RKO (cell line): ENCODE data around the gene MYO1E.
A peak's percentile ranks its signal among the peaks of the same experiment; 100 is the strongest.
"Not testable (repeated sequence)": the region's sequence is repeated elsewhere in the genome, so short reads cannot be mapped to it uniquely, and the experiment has no call there.

Experiments used
- DNase-seq: peaks from one replicate; pipeline ENCODE4 v3.0.0-alpha.2; 2016; ENCODE audit warnings: low spot score

Gene MYO1E

DNA sequence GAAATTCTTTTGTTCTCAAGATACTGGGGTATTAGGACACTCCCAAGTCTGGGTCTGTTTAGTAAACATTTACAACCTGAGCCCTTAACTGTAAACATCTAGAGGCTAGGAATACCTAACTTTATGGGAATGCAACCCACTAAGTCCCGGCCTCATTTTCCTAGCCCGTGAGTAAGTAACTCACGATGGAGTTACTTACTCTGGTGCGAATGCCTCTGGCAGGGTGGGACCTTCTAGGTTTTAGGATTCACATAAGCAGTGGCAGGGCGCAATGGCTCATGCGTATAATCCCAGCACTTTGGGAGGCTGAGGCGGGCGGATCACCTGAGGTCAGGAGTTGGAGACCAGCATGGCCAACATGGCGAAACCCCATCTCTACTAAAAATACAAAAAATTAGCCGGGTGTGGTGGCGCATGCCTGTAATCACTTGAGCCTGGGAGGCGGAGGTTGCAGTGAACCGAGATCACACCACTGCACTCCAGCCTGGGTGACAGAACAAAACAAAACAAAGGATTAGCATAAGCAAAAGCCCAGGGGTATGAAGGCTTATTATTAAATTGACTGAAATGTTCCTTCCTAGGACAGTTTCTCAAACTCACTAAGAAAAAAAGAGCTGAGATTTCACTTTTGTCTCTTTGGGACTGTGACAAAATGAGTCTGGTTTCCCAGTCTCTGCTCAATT, 14.7 kb upstream of the MYO1E start:
- not testable (repeated sequence) for DNase-seq

DNA sequence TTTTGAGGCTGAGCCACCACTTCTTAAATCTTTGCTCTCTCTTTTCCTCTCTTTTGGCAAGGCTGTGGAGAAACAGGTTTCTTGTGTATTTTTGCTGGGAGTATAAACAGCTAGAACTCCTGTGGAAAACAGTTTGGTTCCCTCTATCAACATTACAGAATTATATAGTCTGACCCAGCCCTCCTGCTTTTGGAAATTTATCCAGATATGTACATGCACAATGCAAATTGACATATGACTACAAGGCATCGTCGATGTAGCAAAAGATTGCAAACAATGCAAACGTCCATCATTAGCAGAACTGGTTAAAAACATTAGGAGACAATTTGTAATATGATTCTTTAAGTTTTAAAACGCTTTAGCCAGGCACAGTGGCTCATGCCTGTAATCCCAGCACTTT, 12.5 kb upstream of the MYO1E start:
- DNase-seq, result no peak

DNA sequence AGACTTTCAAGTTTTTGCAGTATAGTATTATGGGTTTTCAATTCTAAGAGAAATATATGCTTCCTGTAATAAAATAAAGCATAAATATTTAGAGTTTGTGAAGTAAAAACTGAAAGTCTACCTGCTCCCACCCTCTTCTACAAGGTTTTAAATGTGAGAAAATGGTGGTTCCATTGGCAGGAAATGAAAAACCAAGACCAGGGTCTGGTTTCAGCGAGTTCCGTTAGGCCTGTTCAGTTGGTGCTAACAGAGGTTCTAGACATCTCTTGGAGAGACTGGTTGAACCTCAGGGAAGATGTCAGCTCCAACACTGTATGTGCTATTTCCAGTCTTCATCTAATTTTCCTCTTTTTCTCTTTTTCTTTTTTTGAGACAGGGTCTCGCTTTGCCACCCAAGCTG, 11.8 kb upstream of the MYO1E start:
- no peak for DNase-seq

DNA sequence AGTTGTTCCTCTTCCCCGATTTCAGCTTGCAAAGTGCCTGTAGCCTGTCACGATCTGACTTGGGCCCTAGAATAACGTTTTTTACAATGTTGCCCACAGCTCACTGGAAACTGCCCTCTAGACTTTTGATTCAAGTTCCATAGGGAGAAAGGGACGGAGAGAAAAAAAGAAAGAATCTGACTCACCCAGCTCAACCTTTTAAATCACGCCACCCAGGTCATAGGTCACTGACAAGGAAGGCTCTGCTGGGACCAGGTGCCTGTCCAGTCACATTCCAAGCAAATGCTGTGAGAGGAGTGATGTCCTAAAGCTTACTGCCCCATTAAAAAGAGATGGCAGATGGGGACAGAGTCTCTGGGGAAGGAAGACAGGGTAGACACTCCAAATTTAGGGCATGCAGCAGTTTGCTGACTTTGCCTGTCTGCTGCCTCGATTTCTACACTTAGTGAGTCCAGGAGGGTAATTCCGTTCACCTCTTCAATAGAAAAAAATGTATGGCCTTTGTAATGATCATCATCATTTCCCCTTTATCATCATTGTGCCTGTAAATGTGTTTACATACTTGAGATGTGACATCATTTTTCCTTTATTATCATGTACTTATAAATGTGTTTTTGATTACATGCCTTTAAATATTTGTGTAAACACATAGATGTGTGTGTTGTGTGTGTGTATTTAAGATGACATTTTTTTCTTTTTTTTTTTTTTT, 8.4 kb upstream of the MYO1E start:
- DNase-seq, result no peak

DNA sequence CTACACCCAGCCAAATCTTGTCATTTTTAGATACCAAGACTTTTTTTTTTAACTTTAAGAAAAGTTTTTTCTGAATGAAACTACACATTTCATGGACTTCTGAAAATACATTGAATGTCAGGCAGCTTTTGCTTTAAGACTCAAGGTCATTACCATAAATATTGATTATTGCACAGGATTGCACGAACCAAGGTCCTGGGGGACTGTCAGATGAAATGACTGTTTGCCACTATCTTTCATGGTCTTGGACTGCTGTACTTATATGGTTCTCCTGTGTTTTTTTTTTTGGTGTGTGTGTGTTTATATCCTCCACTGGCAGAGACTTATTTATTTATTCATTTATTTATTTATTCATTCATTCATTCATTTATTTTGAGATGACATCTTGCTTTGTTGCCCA, 6.9 kb upstream of the MYO1E start:
- no peak for DNase-seq

DNA sequence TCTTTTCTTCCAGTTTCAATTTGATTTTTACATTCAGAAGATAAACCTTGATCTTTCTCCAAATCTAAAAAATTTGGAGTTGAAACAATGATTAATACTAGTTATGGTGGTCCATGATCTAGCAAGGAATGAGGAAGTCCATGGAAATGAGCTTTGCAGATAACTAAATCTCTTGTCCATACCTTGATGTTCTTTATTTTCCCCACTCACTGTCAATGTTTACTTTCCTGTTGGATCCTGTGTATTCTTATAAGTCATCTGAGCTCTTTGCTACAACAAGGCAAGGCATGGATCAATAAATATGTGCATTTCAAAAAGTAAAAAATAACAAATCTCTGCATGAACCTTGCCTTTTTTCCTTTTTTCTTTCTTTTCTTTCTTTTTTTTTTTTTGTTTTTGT, 6.2 kb upstream of the MYO1E start:
- DNase-seq, result no peak

DNA sequence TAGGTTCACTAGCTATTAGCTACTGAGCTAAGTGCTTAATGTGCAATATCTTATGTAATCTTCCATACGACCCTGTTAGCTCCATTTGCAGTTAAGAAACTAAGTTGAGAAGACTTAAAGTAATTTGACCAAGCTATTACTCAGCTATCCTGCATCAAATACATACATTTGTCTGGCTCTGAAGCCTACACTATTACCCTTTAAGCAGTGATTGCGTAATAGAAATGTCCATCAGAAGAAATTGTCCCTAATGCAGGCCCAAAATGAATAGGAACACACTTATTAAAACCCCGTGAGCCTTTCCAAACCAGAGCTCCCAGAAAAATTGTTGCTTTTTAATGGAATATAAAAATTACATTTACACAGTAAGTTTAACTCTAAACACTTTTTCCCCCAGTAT, 5.3 kb upstream of the MYO1E start:
- DNase-seq, result no peak

DNA sequence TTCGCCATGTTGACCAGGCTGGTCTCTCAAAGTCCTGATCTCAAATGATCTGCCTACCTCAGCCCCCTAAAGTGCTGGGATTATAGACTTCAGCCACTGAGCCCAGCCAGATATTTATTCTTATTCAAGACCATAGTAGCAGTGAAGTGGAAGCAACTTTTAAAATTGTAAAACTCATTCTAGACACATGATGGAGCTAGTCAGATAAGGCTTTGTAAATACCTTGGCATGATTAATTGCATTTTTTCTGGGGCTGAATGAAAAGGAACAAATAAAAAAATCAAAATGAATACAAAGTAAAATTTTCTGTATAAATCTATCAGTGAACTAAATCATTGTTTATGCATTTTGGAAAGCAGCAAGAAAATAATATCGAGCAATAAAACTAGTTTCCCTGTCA, 4.1 kb upstream of the MYO1E start:
- DNase-seq, result peak; percentile 43

DNA sequence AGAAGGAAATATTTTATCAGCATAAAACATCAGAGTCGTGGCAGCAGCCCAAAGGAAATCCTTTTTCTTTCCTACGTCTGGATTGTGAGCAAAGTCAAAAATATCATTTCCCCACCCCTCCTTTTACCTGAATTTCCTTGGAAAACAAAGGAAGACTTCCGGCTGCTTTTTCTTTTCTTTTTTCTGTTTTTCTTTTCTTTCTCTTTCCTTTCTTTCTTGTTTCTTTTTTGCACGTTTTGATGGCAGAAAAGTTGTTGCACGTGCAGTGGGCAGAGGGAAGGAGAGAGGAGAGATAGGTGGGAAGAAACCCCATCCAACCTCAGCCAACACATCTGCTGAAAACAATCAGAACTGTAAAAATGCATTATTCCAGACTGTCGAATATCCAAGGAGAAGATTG, 544 bp upstream of the MYO1E start:
- DNase-seq, result no peak

DNA sequence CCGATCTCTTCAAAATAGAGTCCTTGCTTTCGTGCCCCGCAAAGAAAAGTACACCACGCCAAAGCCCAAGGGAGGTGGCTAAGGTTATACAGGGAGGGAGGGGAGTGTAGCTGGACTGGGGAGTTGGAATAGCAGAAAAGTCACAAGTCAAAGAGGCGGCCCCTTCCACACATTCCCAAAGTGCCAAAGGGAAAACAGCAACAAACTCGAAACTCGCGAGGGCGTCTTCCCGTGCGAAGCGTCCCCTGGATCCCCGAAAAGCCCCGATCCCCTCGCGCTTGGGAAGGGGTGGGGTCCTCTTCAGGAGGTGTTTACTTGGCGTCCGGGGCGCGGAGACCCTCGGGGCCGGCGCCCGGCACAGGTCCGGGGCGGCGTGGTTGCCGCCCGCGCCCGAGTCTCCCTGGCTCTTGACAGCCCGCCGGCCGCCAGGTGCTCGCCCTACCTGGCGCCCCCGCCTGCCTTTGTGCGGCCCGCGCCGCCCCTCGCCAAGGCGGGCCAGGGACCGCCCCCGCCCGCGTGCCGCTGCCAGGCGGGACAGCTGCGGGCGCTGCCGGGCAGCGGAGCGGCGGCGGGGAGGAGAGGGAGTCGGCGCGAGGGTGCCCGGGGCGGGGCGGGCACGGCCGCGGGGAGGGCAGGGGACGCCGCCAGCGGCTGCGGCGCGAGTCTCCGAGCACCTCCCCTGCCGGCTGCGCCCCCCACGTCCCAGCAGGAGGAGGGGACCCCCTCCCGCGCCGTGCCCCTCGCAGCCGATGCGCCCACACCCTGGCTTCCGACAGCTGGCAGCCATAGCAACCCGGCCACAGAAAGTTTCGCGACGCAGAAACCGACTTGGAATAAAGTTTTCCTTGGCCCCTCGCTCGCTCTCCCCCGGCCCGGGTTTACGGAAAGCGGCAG, 966 bp downstream of the MYO1E start:
- no peak for DNase-seq

DNA sequence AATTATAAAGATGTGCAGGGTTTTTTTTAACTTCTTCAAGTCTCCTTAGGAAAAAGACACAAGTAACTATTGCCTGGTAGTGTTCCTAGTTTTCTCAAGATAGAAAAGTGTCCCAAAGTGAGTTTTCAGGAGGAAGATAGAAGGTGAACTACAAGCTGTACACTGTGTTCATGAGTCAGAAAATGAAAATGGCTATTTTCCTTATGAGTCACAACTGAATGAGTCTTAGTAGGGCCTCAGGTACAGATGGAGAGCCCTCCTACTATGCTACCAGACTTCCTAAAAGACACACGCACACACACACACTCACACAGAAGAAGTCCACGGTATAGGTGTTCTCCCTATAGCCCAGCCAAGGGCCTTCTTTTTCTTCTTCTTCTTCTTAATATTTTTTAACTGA, 3.1 kb downstream of the MYO1E start:
- peak; percentile 31 for DNase-seq

DNA sequence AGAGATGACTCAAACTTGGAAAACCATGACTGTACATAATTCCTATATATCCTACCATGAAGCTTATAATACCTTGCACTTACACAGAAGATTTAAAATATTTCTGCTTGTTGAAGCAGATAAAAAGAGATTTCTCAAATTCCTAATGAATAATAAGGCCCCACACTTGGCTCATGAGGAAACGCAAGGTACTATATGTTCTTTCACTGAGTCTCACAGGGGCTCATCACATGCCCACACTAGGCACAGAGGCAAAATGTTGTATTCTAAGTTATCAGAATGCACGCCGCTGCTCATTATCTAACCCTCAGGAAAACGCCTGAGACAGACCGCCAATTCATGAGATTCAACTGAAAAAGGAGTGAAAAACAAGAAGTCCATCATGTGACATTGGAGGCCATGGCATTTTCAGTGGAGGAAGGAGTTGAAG, 5.6 kb downstream of the MYO1E start:
- DNase-seq, result no peak

DNA sequence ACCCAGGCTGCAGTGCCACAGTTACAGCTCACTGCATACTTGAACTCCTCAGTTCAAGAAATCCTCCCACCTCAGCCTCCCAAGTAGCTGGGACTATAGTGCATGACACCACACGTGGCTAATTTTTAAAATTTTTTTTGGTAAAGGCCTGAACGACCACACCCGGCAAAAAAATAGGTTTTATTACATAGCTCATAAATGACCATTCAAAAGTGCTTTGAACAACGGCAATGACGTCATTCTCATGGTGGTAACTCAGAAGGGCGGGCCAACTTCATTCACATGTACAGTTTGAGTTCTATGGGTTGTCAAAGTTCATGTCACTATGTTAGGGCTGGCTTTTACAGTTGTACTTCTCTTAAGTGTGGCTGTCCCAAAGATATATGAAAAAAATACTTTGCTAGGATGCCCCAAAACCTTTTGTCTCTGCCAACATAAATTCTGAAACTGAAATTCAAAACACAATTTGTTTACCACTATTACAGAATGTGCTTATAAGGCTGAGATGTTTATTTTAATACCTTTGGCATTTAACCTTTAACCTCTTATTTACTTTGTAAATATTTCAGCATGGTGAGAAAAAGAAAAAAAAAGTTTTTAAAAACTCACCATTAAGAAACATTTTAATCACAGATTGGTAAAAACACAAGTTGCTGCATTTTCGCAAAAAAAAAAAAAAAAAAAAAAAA, 6.2 kb downstream of the MYO1E start:
- no peak for DNase-seq

DNA sequence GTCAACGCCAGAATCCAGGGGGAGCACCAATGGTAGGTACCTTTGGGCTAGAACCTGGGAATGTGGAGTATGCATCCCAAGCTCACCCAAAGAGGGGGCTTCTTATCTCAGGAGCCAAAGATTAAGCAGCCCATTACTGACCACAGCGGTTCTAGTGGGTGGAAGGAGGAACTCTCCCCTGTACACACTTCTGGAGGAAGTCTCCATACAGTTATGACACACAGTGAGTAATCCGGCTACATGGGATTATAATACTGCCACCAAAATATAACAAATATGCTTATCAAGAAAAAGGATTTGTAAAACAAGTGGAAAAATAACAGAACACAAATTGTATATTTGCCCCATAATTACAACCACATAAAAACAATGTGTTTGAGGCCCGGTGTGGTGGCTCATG, 8.4 kb downstream of the MYO1E start:
- DNase-seq, result no peak

DNA sequence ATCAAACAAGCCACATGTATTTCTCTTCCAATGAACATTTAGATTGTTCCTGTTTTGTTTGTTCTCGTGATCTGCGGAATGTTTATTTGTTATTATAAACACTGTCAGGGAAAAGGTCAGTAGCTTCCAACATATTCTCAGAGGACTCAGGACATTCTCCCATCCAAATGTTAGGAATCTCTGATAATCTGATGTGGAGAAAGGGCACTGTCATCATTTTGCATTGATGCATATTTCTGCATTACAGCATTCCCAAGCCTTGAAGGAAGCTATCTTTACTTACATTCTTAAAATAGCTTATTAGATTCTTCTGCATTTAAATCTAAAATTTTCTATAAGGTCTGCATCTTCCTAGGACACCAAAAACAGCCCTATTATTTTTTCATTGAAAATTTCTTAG, 10.3 kb downstream of the MYO1E start:
- no peak for DNase-seq

DNA sequence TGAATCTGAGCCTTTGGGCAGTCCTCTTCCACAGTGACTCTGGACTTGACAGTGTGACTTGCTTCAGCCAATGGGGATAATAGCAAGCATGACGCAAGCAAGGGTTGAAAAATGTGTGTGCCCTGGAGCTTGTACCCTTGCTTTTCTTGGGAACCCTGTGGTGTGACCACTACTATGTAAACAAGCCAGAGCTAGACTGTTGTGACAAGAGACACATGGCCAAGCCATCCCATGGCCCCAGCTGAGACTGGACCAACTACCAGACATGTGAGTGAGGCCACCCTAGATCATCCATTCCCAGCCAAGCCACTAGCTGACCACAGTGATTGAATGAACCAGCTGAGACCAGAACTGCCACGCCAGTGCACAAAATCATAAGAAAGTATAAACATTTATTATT, 11.8 kb downstream of the MYO1E start:
- no peak for DNase-seq

DNA sequence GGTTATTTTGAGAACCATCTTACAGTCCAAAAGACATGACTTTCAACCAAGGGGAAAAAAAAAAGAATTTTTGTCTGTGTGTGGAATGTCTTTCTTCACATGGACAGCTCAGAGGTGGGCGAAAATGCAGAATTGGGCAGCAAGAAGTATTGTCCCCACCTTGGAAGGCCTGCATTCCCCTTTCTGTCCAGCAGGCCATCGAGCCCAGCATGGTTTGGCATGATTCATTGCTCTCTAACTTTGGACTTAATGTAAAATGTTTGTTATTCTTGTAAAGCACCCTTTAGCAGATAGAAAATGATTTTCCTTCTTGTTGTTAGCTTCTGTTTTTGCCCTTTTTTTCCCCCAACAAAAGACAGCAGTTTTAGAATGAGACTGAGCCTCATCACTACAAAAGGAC, 12.4 kb downstream of the MYO1E start:
- no peak for DNase-seq

DNA sequence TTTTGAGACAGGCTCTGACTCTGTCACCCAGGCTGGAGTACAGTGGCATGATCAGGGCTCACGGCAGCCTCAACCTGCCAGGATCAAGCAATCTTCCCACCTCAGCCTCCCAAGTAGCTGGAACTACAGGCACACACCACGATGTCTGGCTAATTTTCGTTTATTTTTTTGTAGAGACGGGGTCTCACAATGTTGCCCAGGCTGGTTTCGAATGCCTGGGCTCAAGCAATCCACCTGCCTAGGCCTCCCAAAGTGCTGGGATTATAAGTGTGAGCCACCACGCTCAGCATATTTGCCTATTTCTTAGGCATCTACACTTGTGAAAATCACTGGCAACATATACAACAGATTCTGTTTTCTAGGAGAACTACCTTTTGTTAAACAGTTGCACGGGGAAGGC, 16.9 kb downstream of the MYO1E start:
- no peak for DNase-seq

DNA sequence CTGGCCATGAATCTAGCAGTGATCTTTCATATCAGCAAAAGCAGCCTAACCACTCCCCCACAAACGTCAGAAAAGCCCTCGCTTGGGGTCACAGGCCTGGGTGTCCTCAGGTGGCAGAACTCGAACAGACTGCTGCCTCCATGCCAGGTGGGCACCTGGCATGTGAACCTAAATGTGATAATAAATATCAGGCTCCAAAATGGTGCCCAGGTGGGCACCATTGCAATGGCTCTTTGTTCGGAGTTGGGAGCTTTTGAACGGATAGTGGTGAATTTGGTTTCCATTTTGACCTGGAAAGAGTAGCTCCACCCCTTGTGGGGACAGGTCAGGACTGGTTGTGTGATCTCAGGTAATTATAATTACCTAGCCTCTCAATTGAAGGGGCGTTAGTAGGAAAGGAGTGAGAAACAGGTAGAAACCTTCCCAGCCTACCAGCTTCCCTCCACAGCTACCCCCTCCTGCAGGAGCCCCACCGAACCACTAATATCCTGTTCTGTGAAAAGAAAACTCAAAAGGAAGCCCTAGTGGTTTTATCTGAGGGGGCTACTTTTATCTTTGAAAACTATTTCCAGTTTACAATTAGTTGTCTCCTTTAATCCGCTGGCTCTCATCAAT, 18.1 kb downstream of the MYO1E start:
- DNase-seq, result no peak

DNA sequence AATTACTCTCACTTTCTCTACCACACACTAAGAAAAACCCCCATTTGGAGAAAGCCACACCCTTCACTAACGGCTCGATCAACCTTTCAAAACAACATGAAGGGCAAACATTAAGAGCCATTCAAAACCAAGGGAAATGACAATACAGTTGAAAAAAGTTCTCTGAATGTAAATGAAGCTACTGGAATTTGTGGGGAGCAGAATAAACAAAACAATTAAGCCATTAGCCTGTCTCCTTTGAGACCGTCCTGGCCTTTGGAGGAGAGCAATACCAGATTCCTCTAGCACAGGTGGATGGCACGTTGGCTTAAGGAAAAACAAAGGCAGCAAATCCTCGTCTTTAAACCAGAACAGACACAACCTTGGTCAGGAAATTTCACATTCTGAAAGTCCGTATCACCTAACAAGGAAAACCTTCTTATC, 18.7 kb downstream of the MYO1E start:
- DNase-seq, result no peak

DNA sequence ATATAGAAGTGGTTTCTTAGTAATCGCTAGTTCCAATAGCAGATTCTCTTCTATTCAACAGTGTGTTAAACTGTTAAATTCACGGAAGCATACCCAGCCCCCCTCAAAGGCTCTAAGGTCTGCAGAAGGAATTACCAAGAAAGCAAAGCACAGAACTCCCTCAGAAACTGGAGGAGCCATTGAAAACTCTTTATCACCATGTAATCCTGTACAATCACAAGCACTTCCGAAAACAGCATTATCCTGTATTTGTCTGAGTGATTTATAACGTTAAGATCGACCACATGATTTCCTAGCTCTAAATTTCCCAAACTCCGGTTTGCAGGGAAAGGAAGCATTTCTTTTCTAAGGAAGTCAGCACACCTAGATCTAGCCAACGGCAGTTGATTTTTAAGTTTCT, 20.0 kb downstream of the MYO1E start:
- no peak for DNase-seq

DNA sequence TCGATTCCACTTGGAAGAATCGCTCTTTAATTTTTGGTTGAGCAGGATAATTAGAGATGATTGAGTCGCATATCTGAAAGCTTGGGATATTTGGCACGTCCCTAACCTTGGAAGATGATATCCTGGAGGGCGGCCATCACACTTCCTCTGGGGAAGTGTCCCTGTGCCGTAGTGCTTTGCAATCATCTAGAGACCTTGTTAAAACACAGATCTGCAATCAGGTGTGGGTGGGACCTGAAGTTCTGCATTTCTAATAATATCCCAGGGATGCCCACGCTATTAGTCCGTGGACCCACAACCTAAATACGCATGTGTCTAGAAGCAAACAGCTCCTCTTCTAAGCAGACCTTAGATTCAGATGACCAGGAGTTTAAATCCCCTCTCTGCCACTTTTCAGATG, 20.5 kb downstream of the MYO1E start:
- DNase-seq, result no peak
